ENCODE measurements around the gene DPT. TPM values are rescaled to one million over a fixed set of nuclear protein-coding genes. Genes with fewer than 3 reads are reported as not detected.

The DPT gene
- polyA plus RNA-seq, 3 donors = not detected

GRCh38 chr1:168676861-168677260, 52.1 kb downstream of the DPT start:
- intact Hi-C loops (cut with micrococcal nuclease) = no loop called here
- Histone ChIP-seq H3K27ac (ENCODE audit: low read depth in 1 of 2, low read length in 2 of 2) (no peak overlapping the region), H4K20me1 (ENCODE audit: insufficient read depth, low read length) (no peaks in the 10 kb centered on the region), H3K4me1 (ENCODE audit: control insufficient read depth in 1 of 2, insufficient read depth in 2 of 2, low read length in 2 of 2) (no peaks in the 10 kb centered on the region), H2AFZ (ENCODE audit: insufficient read depth, low read depth, low read length, poor library complexity, severe bottlenecking) (no peak overlapping the region), H3K9ac (ENCODE audit: insufficient read depth, low read length, poor library complexity, severe bottlenecking) (no peak overlapping the region), H3K27me3 (ENCODE audit: control insufficient read depth in 2 of 2, insufficient read depth in 2 of 2, low read length in 2 of 2) (no peaks in the 10 kb centered on the region), H3K4me3 (replicated peaks in 1 of 3; ENCODE audit: low read depth in 2 of 3, low read length in 3 of 3) (no peak overlapping the region), H3K4me2 (replicated peaks; ENCODE audit: extremely low read depth, low read length, poor library complexity, severe bottlenecking) (no peak overlapping the region), H3K36me3 (replicated peaks in 1 of 2; ENCODE audit: control insufficient read depth in 1 of 2, insufficient read depth in 2 of 2, low read length in 2 of 2) (no peaks in the 10 kb centered on the region), H3K9me3 (replicated peaks in 1 of 2; ENCODE audit: control insufficient read depth in 1 of 2, insufficient read depth in 1 of 2, low read length in 2 of 2) (no peaks in the 10 kb centered on the region), H3K79me2 (ENCODE audit: insufficient read depth, low read length) (no peaks in the 10 kb centered on the region)
- no peaks in the 10 kb centered on the region for H3K4me1 Mint-ChIP-seq
- H3K27me3 Mint-ChIP-seq (ENCODE audit: low read depth in 3 of 3) = peaks cover 0 to 3% (median 2%) of the 10 kb centered on the region in 3 donors
- peaks cover under 1 to 14% (median 12%) of the 10 kb centered on the region in 7 donors for H3K9me3 Mint-ChIP-seq
- WGBS (ENCODE audit: insufficient coverage) = 100% methylated on average over 1 of the region's 1 CpG
- H3K36me3 Mint-ChIP-seq = no peaks in the 10 kb centered on the region
- TF ChIP-seq CTCF (IDR thresholded peaks at IDR 0.05) = no peak
- H3K27ac Mint-ChIP-seq = no peak overlapping the region
- no peak for DNase-seq
- H3K4me3 Mint-ChIP-seq = no peak overlapping the region

- Histone ChIP-seq H3K4me3 (replicated peaks in 1 of 3; ENCODE audit: low read depth in 2 of 3, low read length in 3 of 3) (no peak overlapping the region), H3K4me2 (replicated peaks; ENCODE audit: extremely low read depth, low read length, poor library complexity, severe bottlenecking) (no peak overlapping the region), H3K4me1 (ENCODE audit: control insufficient read depth in 1 of 2, insufficient read depth in 2 of 2, low read length in 2 of 2) (no peaks in the 10 kb centered on the region), H3K27ac (ENCODE audit: low read depth in 1 of 2, low read length in 2 of 2) (no peak overlapping the region), H2AFZ (ENCODE audit: insufficient read depth, low read depth, low read length, poor library complexity, severe bottlenecking) (no peak overlapping the region), H4K20me1 (ENCODE audit: insufficient read depth, low read length) (no peaks in the 10 kb centered on the region), H3K9ac (ENCODE audit: insufficient read depth, low read length, poor library complexity, severe bottlenecking) (no peak overlapping the region), H3K36me3 (replicated peaks in 1 of 2; ENCODE audit: control insufficient read depth in 1 of 2, insufficient read depth in 2 of 2, low read length in 2 of 2) (no peaks in the 10 kb centered on the region), H3K9me3 (replicated peaks in 1 of 2; ENCODE audit: control insufficient read depth in 1 of 2, insufficient read depth in 1 of 2, low read length in 2 of 2) (no peaks in the 10 kb centered on the region), H3K79me2 (ENCODE audit: insufficient read depth, low read length) (no peaks in the 10 kb centered on the region), H3K27me3 (ENCODE audit: control insufficient read depth in 2 of 2, insufficient read depth in 2 of 2, low read length in 2 of 2) (no peaks in the 10 kb centered on the region)
- Mint-ChIP-seq H3K36me3 (no peaks in the 10 kb centered on the region), H3K4me1 (no peaks in the 10 kb centered on the region), H3K4me3 (no peak overlapping the region), H3K9me3 (peaks cover 0 to 11% (median 8%) of the 10 kb centered on the region in 7 donors), H3K27me3 (ENCODE audit: low read depth in 3 of 3) (peaks cover 0 to 4% (median 2%) of the 10 kb centered on the region in 3 donors), H3K27ac (no peak overlapping the region)
- no peak for DNase-seq
- intact Hi-C loops (cut with micrococcal nuclease) = no loop called here
- TF ChIP-seq CTCF (IDR thresholded peaks at IDR 0.05) = no peak
- WGBS (ENCODE audit: insufficient coverage) = 100% methylated on average over 2 of the region's 6 CpGs
Measured at GRCh38 chr1:168676029-168676812, 52.8 kb downstream of the DPT start.

Measured in CD14-positive monocyte (primary cell).